HK-2 (cell line): ENCODE measurements around the gene EEPD1.
"Not testable (repeated sequence)": the region's sequence is repeated elsewhere in the genome, so short reads cannot be mapped to it uniquely, and the experiment has no call there.

ENCODE experiments used
- DNase-seq: peaks from one replicate; pipeline ENCODE4 v3.0.0-alpha.2; 2018; ENCODE audit not compliant: unreplicated experiment

EEPD1 gene

GRCh38 chr7:36152756-36153570 lies at the start of gene EEPD1:
Gene EEPD1, plus strand, starts transcription at chr7:36153254. Its CDS starts 1,071 bp downstream, at chr7:36154325.
- DNase-seq: peak; percentile 100

GRCh38 chr7:36103837-36104561 lies 49.1 kb upstream of the EEPD1 start:
- no peak for DNase-seq

- not testable (repeated sequence) for DNase-seq
Observed at GRCh38 chr7:36106972-36107908, 45.8 kb upstream of the EEPD1 start.

GRCh38 chr7:36107926-36108631 lies 45.0 kb upstream of the EEPD1 start:
- DNase-seq: no peak

- DNase-seq: no peak
Observed at GRCh38 chr7:36109013-36109627, 43.9 kb upstream of the EEPD1 start.

- DNase-seq: no peak
Observed at GRCh38 chr7:36110584-36110983, 42.5 kb upstream of the EEPD1 start.

- no peak for DNase-seq
Observed at GRCh38 chr7:36112969-36113368, 40.1 kb upstream of the EEPD1 start.

- no peak for DNase-seq
Observed at GRCh38 chr7:36114355-36114754, 38.7 kb upstream of the EEPD1 start.

- DNase-seq: peak; percentile 92
Observed at GRCh38 chr7:36115448-36116321, 37.4 kb upstream of the EEPD1 start.

- no peak for DNase-seq
Observed at GRCh38 chr7:36116347-36117202, 36.5 kb upstream of the EEPD1 start.

- no peak for DNase-seq
Observed at GRCh38 chr7:36117203-36117840, 35.7 kb upstream of the EEPD1 start.

- no peak for DNase-seq
Observed at GRCh38 chr7:36118344-36118743, 34.7 kb upstream of the EEPD1 start.

GRCh38 chr7:36119005-36119706 lies 33.9 kb upstream of the EEPD1 start:
- DNase-seq: no peak

GRCh38 chr7:36119983-36120646 lies 32.9 kb upstream of the EEPD1 start:
- DNase-seq: not testable (repeated sequence)

- DNase-seq: not testable (repeated sequence)
Observed at GRCh38 chr7:36125630-36126029, 27.4 kb upstream of the EEPD1 start.

- DNase-seq: no peak
Observed at GRCh38 chr7:36127075-36127740, 25.8 kb upstream of the EEPD1 start.
